ENCODE results near the gene NRXN3.

The NRXN3 gene

DNA sequence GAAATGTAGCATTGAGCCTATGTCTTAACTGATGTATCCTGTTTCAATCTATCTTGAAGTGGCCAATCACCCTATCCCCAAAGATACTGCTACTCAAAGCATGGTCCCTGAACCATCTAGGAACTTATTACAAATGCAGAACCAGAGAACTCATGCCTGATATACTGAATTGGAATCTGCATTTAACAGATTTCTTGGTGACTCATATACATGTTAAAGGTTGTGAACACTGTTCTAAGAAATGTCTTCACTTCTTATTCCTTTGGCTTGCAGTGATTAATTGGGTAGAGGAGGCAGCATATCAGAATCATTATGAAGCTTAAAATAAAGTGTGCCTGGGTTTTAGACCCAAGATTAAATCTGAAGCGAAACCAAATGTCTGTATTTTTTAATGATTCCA, 1245.6 kb downstream of the NRXN3 start:
- no peaks in the 10 kb centered on the region for H3K36me3 ChIP-seq (replicated peaks)
- H3K4me3 ChIP-seq = no peak overlapping the region
- no peaks in the 10 kb centered on the region for H3K27me3 ChIP-seq (ENCODE audit: low read depth)
- no peak for DNase-seq (ENCODE audit: low spot score in 2 of 2)
- no peaks in the 10 kb centered on the region for H3K4me1 ChIP-seq
- no peaks in the 10 kb centered on the region for H3K9me3 ChIP-seq
- in situ Hi-C loops (cut with MboI; ENCODE audit: low sequenced_read_pairs) = no loop called here

DNA sequence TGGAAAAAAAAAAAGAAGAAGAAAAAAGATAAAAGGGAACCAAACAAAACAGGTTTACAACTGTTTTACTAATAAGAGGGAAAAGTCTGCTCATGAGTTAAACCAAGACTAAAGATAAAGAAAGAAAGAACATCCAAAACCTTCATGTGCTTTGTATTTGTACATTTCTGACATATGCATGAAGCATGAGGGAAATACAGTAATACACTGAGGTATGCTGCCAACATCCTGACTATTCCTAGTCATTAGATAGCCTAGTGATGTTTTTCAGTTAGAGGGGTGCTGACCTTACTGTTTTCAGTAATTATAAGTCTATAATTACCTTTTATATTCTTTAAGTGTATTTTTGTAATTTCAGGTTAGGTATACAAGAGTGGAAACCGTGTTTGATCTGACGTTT, 1247.8 kb downstream of the NRXN3 start:
- DNase-seq (ENCODE audit: low spot score in 2 of 2) = no peak

DNA sequence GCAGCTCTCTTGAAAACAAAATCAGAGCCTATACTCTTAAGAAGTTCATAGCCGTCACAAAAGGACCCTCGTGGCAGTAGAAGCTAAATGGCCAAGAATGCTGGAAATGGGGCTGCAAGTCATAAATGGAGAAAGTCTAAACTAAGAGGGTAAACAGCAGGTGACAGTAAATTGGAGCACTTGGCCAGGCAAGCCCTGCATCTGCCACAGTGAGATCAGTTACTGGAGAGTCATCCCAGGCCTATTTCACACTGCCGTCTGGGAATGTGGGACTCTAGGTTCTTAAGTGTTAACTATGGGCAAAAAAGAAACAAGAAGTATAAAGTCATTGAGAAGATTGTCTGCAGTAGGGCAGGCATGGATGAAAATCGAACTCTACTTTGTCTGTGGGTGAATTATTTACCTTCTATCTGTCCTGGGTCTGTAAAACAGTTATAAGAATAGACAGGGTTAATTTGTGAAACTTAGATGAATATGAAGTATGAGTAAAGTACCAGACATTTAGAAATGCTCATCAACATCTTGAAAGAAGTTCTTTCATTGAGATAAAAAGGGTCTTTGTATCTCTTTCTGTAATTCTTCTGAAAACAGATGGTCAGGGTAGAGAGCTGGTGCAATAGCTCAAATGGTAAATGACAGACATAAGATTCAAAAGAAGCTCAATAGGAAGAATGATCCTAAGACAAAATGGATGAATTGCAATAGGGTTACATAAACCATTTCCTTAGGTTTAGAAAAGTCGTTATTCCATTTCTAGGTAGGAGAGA, 1248.7 kb downstream of the NRXN3 start:
- Histone ChIP-seq H3K4me1 (no peaks in the 10 kb centered on the region), H3K27me3 (ENCODE audit: low read depth) (no peaks in the 10 kb centered on the region), H3K36me3 (replicated peaks) (no peaks in the 10 kb centered on the region), H3K4me3 (no peak overlapping the region), H3K9me3 (no peaks in the 10 kb centered on the region)
- in situ Hi-C loops (cut with MboI; ENCODE audit: low sequenced_read_pairs) = no loop called here
- DNase-seq (ENCODE audit: low spot score in 2 of 2) = no peak

More for the DNA sequence above, 1247.8 kb downstream of the NRXN3 start:
- H3K4me3 ChIP-seq = no peak overlapping the region
- no peaks in the 10 kb centered on the region for H3K4me1 ChIP-seq
- H3K27me3 ChIP-seq (ENCODE audit: low read depth) = no peaks in the 10 kb centered on the region
- in situ Hi-C loops (cut with MboI; ENCODE audit: low sequenced_read_pairs) = no loop called here
- H3K9me3 ChIP-seq = no peaks in the 10 kb centered on the region
- H3K36me3 ChIP-seq (replicated peaks) = no peaks in the 10 kb centered on the region

GRCh38 chr14:79419571-79420327, 1249.6 kb downstream of the NRXN3 start:
- Histone ChIP-seq H3K36me3 (replicated peaks) (no peaks in the 10 kb centered on the region), H3K9me3 (no peaks in the 10 kb centered on the region), H3K4me1 (no peaks in the 10 kb centered on the region), H3K4me3 (no peak overlapping the region), H3K27me3 (ENCODE audit: low read depth) (no peaks in the 10 kb centered on the region)
- no peak for DNase-seq (ENCODE audit: low spot score in 2 of 2)
- in situ Hi-C loops (cut with MboI; ENCODE audit: low sequenced_read_pairs) = no loop called here

DNA sequence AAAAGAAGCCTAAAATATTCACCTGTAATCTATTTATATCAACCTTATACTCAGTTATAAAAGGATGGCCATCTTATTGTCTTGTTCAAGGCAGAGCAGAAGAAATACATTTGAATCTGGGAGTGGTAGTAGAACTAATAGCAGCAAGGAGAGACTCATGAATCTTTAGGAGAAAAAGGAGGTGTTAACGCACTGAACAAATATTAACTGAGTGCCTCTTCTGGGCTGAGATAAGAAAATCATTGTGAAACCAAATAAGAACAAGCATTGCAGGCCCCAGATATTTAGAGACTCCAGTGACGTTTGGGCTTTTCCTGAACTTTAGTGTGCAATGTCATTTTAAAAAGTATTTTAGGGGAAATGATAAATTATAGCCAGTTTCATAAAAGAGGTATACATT, 1250.6 kb downstream of the NRXN3 start:
- in situ Hi-C loops (cut with MboI; ENCODE audit: low sequenced_read_pairs) = no loop called here
- Histone ChIP-seq H3K36me3 (replicated peaks) (no peaks in the 10 kb centered on the region), H3K4me3 (no peak overlapping the region), H3K27me3 (ENCODE audit: low read depth) (no peaks in the 10 kb centered on the region), H3K4me1 (no peaks in the 10 kb centered on the region), H3K9me3 (no peaks in the 10 kb centered on the region)
- no peak for DNase-seq (ENCODE audit: low spot score in 2 of 2)

DNA sequence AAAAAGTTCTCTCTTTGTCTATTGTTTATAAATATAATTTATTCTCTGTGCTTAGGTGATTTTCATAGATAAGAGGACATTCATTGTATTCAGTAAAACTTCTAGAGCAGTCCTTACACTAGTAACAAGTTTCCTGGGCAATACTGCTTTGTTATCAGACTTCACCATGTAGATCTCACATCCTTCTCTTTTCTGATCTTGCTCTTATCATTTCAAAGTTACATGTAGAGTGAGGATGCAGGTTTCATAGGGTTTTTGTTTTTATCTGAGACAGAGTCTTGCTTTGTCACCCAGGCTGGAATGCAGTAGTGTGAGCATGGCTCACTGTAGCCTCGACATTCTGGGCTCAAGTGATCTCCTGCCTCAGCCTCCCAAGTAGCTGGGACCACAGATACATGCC, 1251.6 kb downstream of the NRXN3 start:
- H3K27me3 ChIP-seq (ENCODE audit: low read depth) = no peaks in the 10 kb centered on the region
- no peaks in the 10 kb centered on the region for H3K4me1 ChIP-seq
- in situ Hi-C loops (cut with MboI; ENCODE audit: low sequenced_read_pairs) = no loop called here
- no peaks in the 10 kb centered on the region for H3K9me3 ChIP-seq
- DNase-seq (ENCODE audit: low spot score in 2 of 2) = no peak
- no peak overlapping the region for H3K4me3 ChIP-seq
- H3K36me3 ChIP-seq (replicated peaks) = no peaks in the 10 kb centered on the region

GRCh38 chr14:79424462-79424861, 1254.3 kb downstream of the NRXN3 start:
- no peaks in the 10 kb centered on the region for H3K4me1 ChIP-seq
- in situ Hi-C loops (cut with MboI; ENCODE audit: low sequenced_read_pairs) = no loop called here
- H3K36me3 ChIP-seq (replicated peaks) = no peaks in the 10 kb centered on the region
- no peaks in the 10 kb centered on the region for H3K27me3 ChIP-seq (ENCODE audit: low read depth)
- no peaks in the 10 kb centered on the region for H3K9me3 ChIP-seq
- no peak for DNase-seq (ENCODE audit: low spot score in 2 of 2)
- no peak overlapping the region for H3K4me3 ChIP-seq

GRCh38 chr14:79426103-79426755, 1256.1 kb downstream of the NRXN3 start:
- H3K4me1 ChIP-seq = no peaks in the 10 kb centered on the region
- DNase-seq (ENCODE audit: low spot score in 2 of 2) = no peak
- H3K27me3 ChIP-seq (ENCODE audit: low read depth) = no peaks in the 10 kb centered on the region
- no peaks in the 10 kb centered on the region for H3K36me3 ChIP-seq (replicated peaks)
- H3K4me3 ChIP-seq = no peak overlapping the region
- no peaks in the 10 kb centered on the region for H3K9me3 ChIP-seq
- in situ Hi-C loops (cut with MboI; ENCODE audit: low sequenced_read_pairs) = no loop called here

GRCh38 chr14:79432640-79433039, 1262.5 kb downstream of the NRXN3 start:
- H3K9me3 ChIP-seq = no peaks in the 10 kb centered on the region
- no peak for DNase-seq (ENCODE audit: low spot score in 2 of 2)
- H3K4me3 ChIP-seq = no peak overlapping the region
- H3K4me1 ChIP-seq = no peaks in the 10 kb centered on the region
- in situ Hi-C loops (cut with MboI; ENCODE audit: low sequenced_read_pairs) = no loop called here
- H3K36me3 ChIP-seq (replicated peaks) = no peaks in the 10 kb centered on the region
- no peaks in the 10 kb centered on the region for H3K27me3 ChIP-seq (ENCODE audit: low read depth)

GRCh38 chr14:79436335-79436734, 1266.2 kb downstream of the NRXN3 start:
- no peaks in the 10 kb centered on the region for H3K36me3 ChIP-seq (replicated peaks)
- in situ Hi-C loops (cut with MboI; ENCODE audit: low sequenced_read_pairs) = no loop called here
- no peaks in the 10 kb centered on the region for H3K9me3 ChIP-seq
- no peak overlapping the region for H3K4me3 ChIP-seq
- no peaks in the 10 kb centered on the region for H3K4me1 ChIP-seq
- no peak for DNase-seq (ENCODE audit: low spot score in 2 of 2)
- no peaks in the 10 kb centered on the region for H3K27me3 ChIP-seq (ENCODE audit: low read depth)

GRCh38 chr14:79437951-79438350, 1267.8 kb downstream of the NRXN3 start:
- H3K9me3 ChIP-seq = no peaks in the 10 kb centered on the region
- DNase-seq (ENCODE audit: low spot score in 2 of 2) = no peak
- H3K36me3 ChIP-seq (replicated peaks) = no peaks in the 10 kb centered on the region
- H3K4me1 ChIP-seq = no peaks in the 10 kb centered on the region
- no peak overlapping the region for H3K4me3 ChIP-seq
- in situ Hi-C loops (cut with MboI; ENCODE audit: low sequenced_read_pairs) = no loop called here
- no peaks in the 10 kb centered on the region for H3K27me3 ChIP-seq (ENCODE audit: low read depth)

- in situ Hi-C loops (cut with MboI; ENCODE audit: low sequenced_read_pairs) = no loop called here
- H3K27me3 ChIP-seq (ENCODE audit: low read depth) = no peaks in the 10 kb centered on the region
- DNase-seq (ENCODE audit: low spot score in 2 of 2) = no peak
Measured at GRCh38 chr14:79438696-79439342, 1268.6 kb downstream of the NRXN3 start.

DNA sequence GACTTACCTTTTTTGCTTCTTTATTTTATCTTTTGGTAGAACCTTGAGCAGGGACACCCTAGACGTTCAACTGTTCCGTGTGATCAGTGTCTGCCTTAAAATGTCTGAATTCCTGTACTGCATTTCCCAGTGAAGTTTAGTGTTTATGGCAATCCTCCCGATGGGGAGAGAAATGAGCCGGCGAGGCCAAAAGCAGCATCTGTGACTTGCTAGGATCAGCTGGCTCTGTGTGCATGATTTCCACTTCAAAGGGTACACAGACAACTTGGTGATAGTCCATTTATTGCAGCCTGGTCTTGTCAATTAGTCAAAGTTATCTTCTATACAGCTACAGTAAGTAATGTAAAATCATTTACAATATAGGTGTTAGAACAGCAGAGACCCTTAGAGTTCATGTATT, 1272.6 kb downstream of the NRXN3 start:
- Histone ChIP-seq H3K4me1 (no peaks in the 10 kb centered on the region), H3K4me3 (no peak overlapping the region), H3K36me3 (replicated peaks) (no peaks in the 10 kb centered on the region), H3K9me3 (no peaks in the 10 kb centered on the region), H3K27me3 (ENCODE audit: low read depth) (no peaks in the 10 kb centered on the region)
- in situ Hi-C loops (cut with MboI; ENCODE audit: low sequenced_read_pairs) = no loop called here
- DNase-seq (ENCODE audit: low spot score in 2 of 2) = no peak

More at GRCh38 chr14:79438696-79439342, 1268.6 kb downstream of the NRXN3 start:
- Histone ChIP-seq H3K9me3 (no peaks in the 10 kb centered on the region), H3K36me3 (replicated peaks) (no peaks in the 10 kb centered on the region), H3K4me1 (no peaks in the 10 kb centered on the region), H3K4me3 (no peak overlapping the region)

DNA sequence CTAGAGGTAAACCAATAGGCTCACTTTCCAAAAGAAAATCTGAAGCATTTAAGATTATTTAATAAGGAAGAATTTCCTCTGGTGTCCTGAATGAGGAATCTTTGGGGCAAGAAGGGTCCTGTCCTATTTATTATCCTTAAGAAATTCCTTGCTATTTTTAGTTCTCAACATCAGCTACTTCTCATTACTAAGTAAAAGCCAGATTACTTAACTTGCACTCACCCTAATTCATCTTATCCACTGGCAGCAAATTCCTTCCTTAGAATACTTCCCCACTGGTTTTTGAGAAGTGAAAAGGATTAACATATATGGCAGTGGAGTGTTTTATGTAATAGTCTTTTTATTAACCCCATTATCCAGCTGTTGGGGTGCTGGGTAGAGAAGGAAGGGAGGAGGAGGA, 1273.4 kb downstream of the NRXN3 start:
- no peak for DNase-seq (ENCODE audit: low spot score in 2 of 2)
- in situ Hi-C loops (cut with MboI; ENCODE audit: low sequenced_read_pairs) = no loop called here
- Histone ChIP-seq H3K9me3 (no peaks in the 10 kb centered on the region), H3K4me1 (no peaks in the 10 kb centered on the region), H3K4me3 (no peak overlapping the region), H3K36me3 (replicated peaks) (no peaks in the 10 kb centered on the region), H3K27me3 (ENCODE audit: low read depth) (no peaks in the 10 kb centered on the region)
